Measurements from ENCODE around the gene MITF.

The MITF gene

GRCh38 chr3:69896095-69896494, 156.8 kb downstream of the MITF start:
- Histone ChIP-seq H3K4me1 (ENCODE audit: control insufficient read depth, low read length) (peaks cover 2% of the 10 kb centered on the region; the same call in 1 of the 2 replicates), H3F3A (ENCODE audit: control insufficient read depth, insufficient read depth) (no peaks in the 10 kb centered on the region), H3K36me3 (ENCODE audit: control insufficient read depth, low read length) (no peaks in the 10 kb centered on the region), H3K27ac (ENCODE audit: low read depth, low read length) (no peak overlapping the region), H3K4me2 (ENCODE audit: low read length) (no peak overlapping the region), H3K79me2 (ENCODE audit: control insufficient read depth, low read length) (no peaks in the 10 kb centered on the region), H3K4me3 (ENCODE audit: low read length) (no peak overlapping the region), H3K9me2 (replicated peaks; ENCODE audit: control insufficient read depth, low read length) (no peaks in the 10 kb centered on the region), H3K27me3 (ENCODE audit: control insufficient read depth, low read length) (no peaks in the 10 kb centered on the region; the same call in 1 of the 2 replicates), H3K9me3 (ENCODE audit: control insufficient read depth, insufficient read depth, low read length) (no peaks in the 10 kb centered on the region), H4K20me1 (ENCODE audit: control insufficient read depth, insufficient read depth, low read depth, low read length) (no peaks in the 10 kb centered on the region)
- no peak for TF ChIP-seq EZH2phosphoT487 (IDR thresholded peaks at IDR 0.05; ENCODE audit: borderline replicate concordance, low read length)
- no peak for TF ChIP-seq CTCF (IDR thresholded peaks at IDR 0.05; ENCODE audit: low read depth, low read length, poor library complexity, severe bottlenecking)

GRCh38 chr3:69900331-69900730, 161.1 kb downstream of the MITF start:
- Histone ChIP-seq H3K79me2 (ENCODE audit: control insufficient read depth, low read length) (no peaks in the 10 kb centered on the region), H3K4me1 (ENCODE audit: control insufficient read depth, low read length) (no peaks in the 10 kb centered on the region), H3K27me3 (ENCODE audit: control insufficient read depth, low read length) (no peaks in the 10 kb centered on the region; the same call in 1 of the 2 replicates), H3K4me2 (ENCODE audit: low read length) (no peak overlapping the region), H3K4me3 (ENCODE audit: low read length) (no peak overlapping the region), H4K20me1 (ENCODE audit: control insufficient read depth, insufficient read depth, low read depth, low read length) (no peaks in the 10 kb centered on the region), H3K27ac (ENCODE audit: low read depth, low read length) (no peak overlapping the region), H3F3A (ENCODE audit: control insufficient read depth, insufficient read depth) (no peaks in the 10 kb centered on the region), H3K9me3 (ENCODE audit: control insufficient read depth, insufficient read depth, low read length) (no peaks in the 10 kb centered on the region), H3K9me2 (replicated peaks; ENCODE audit: control insufficient read depth, low read length) (no peaks in the 10 kb centered on the region), H3K36me3 (ENCODE audit: control insufficient read depth, low read length) (no peaks in the 10 kb centered on the region)
- TF ChIP-seq CTCF (IDR thresholded peaks at IDR 0.05; ENCODE audit: low read depth, low read length, poor library complexity, severe bottlenecking) (no peak), EZH2phosphoT487 (IDR thresholded peaks at IDR 0.05; ENCODE audit: borderline replicate concordance, low read length) (no peak)

- TF ChIP-seq EZH2phosphoT487 (IDR thresholded peaks at IDR 0.05; ENCODE audit: borderline replicate concordance, low read length) (no peak), CTCF (IDR thresholded peaks at IDR 0.05; ENCODE audit: low read depth, low read length, poor library complexity, severe bottlenecking) (no peak)
- H3K4me3 ChIP-seq (ENCODE audit: low read length): no peak overlapping the region
- H3K4me2 ChIP-seq (ENCODE audit: low read length): no peak overlapping the region
- no peaks in the 10 kb centered on the region for H4K20me1 ChIP-seq (ENCODE audit: control insufficient read depth, insufficient read depth, low read depth, low read length)
- H3K27me3 ChIP-seq (ENCODE audit: control insufficient read depth, low read length): no peaks in the 10 kb centered on the region; the same call in 1 of the 2 replicates
- no peaks in the 10 kb centered on the region for H3F3A ChIP-seq (ENCODE audit: control insufficient read depth, insufficient read depth)
- H3K9me3 ChIP-seq (ENCODE audit: control insufficient read depth, insufficient read depth, low read length): no peaks in the 10 kb centered on the region
- no peak overlapping the region for H3K27ac ChIP-seq (ENCODE audit: low read depth, low read length)
- no peaks in the 10 kb centered on the region for H3K36me3 ChIP-seq (ENCODE audit: control insufficient read depth, low read length)
- H3K79me2 ChIP-seq (ENCODE audit: control insufficient read depth, low read length): no peaks in the 10 kb centered on the region
- H3K9me2 ChIP-seq (replicated peaks; ENCODE audit: control insufficient read depth, low read length): no peaks in the 10 kb centered on the region
- H3K4me1 ChIP-seq (ENCODE audit: control insufficient read depth, low read length): no peaks in the 10 kb centered on the region
Observed at GRCh38 chr3:69901802-69902201, 162.5 kb downstream of the MITF start.
